Epithelial cell of proximal tubule (primary cell): ENCODE results near the gene MOSMO. TPM values are rescaled to one million over a fixed set of nuclear protein-coding genes. Genes with fewer than 3 reads are reported as not detected.

Experiments used
- DNase-seq: peaks from one replicate; pipeline ENCODE4 v3.0.0-alpha.2; 2011; ENCODE audit warnings: low read depth
- H3K4me3 ChIP-seq: 2 replicates; pipeline ENCODE4 v1.5.1; 2011; ENCODE audit warnings: low read depth, mild to moderate bottlenecking, low read length
- CTCF ChIP-seq: conservative IDR thresholded peaks from 2 replicates; pipeline ENCODE4 v1.5.1; 2012; ENCODE audit warnings: low read depth, mild to moderate bottlenecking, low read length
- total RNA-seq: library from RNA; depleted of rRNA; stranded (reverse); fragments of >200 nt; gene quantifications from 2 replicates; pipeline ENCODE4 v1.2.3, GENCODE V29; 2015

The MOSMO gene
- total RNA-seq, 1 donor from 2014 or later = 2.4 TPM

DNA sequence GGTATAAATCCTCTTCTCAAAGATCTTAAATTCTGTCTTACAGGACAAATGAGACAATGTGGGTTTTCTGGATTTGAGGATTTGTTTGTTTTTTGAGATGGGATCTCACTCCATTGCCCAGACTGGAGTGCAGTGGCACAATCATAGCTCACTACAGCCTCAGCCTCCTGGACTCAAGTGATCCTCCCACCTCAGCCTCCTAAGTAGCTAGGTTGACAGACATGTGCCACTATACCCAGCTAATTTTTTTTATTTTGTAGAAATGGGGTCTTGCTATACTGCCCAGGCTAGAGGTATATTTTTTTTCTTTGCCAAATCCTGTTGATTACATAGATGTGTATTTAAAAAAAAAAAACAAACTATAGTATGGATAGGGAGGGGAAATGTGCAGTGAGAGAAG, 122.6 kb downstream of the MOSMO start:
- TF ChIP-seq CTCF = no peak
- no peak overlapping the region for H3K4me3 ChIP-seq
- DNase-seq = no peak

- DNase-seq = no peak
- no peak for TF ChIP-seq CTCF
- H3K4me3 ChIP-seq = no peak overlapping the region
Observed at GRCh38 chr16:22132801-22133200, 124.9 kb downstream of the MOSMO start.

Other genes with a start within 250 kb of the MOSMO start
- 10.1 and 32.2 TPM in 2 replicates for gene NPIPB4, start 150.4 kb upstream of the MOSMO start, total RNA-seq
- gene UQCRC2, start 54.8 kb upstream of the MOSMO start, total RNA-seq = 140 and 163 TPM in 2 replicates
- gene PDZD9, start 7.0 kb upstream of the MOSMO start, total RNA-seq = not detected in 2 replicates
- gene VWA3A, start 84.4 kb downstream of the MOSMO start, total RNA-seq = under 0.01 TPM in 1 of 2 replicates, not detected in the other
- 0.12 TPM in 1 of 2 replicates, not detected in the other for gene SDR42E2, start 154.4 kb downstream of the MOSMO start, total RNA-seq
- gene EEF2K, start 198.2 kb downstream of the MOSMO start, total RNA-seq = 12.2 and 13.7 TPM in 2 replicates